NCI-H774 (cell line): ENCODE results near the gene COQ8B.
"Not testable (repeated sequence)": the region's sequence is repeated elsewhere in the genome, so short reads cannot be mapped to it uniquely, and the experiment has no call there.

Experiments used
- DNase-seq: peaks from one replicate; lab custom pipeline; 2025; lab: John Stamatoyannopoulos, UW

Gene COQ8B

DNA sequence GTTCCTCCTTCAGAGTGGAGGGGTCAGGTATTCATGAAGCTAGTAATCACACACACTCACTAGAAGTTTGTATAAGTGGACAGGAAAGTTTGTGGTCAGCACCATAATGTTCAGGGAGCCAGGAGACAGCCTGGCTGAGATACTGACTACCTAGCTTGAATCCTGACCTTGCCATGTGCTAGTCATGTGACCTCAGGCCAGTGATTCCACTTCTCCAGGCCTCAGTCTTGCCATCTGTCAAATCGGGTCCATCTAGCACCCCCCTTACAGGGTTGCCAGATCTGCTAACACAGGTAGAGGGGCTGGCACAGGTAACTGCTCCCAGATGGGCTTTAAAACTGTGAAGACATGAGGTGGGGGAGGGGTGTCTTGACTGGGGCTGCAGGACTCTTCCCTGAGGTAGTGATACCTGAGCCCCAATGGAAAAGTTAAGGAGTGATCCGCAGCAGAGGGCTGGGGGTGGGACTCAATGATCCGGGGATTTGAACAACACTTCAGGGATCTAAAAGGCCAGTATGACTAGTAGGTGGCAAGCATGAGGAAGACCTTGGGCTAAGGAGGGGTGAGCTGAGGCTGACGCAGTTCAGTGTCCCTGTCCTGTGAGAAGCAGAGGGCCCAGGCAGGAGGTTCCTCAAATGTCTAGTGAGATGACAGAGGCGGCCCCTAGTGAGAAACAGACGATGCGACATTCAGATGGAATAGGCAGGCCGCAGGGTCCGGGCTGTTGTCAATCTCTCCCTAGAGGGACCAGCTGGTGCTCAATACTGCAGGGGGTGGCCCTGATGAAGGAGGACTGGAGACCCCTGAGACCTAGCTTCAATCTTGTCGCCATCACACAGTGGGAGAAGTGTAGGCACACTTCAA lies 25.1 kb upstream of the COQ8B start:
- no peak for DNase-seq

GRCh38 chr19:40740747-40741146 lies 24.1 kb upstream of the COQ8B start:
- no peak for DNase-seq

GRCh38 chr19:40739871-40740703 lies 23.4 kb upstream of the COQ8B start:
- no peak for DNase-seq

DNA sequence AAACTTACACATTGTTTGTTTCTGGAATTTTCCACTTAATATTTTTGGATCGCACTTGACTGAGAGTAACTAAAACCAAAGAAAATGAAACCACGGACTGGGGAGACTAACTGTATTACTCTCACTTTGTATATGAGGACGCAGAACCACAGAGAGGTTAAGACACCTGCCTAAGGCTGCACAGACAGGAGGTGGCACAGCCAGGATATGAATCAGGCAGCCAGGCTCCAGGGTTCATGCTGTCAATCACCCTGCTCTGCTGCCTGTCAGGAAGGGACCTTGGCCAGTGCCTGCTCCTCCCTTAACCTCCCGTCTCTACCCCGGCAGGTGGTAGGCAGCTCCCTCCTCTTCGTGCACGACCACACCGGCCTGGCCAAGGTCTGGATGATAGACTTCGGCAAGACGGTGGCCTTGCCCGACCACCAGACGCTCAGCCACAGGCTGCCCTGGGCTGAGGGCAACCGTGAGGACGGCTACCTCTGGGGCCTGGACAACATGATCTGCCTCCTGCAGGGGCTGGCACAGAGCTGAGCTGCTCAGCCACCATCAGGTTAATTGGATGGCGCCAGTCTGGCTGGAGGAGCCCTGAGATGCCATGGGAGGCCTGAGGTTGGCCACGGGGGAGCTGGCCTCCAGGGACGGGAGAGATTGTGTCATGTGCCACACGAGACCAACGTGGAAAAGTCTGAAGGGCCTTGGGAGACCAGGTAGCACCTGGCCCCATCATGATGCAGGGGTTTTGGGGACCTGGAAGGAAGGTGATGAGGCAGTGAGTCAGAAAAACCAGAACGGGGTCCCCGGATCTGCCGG lies 22.5 kb upstream of the COQ8B start:
- DNase-seq: no peak

GRCh38 chr19:40737102-40737644 lies 20.5 kb upstream of the COQ8B start:
- no peak for DNase-seq

DNA sequence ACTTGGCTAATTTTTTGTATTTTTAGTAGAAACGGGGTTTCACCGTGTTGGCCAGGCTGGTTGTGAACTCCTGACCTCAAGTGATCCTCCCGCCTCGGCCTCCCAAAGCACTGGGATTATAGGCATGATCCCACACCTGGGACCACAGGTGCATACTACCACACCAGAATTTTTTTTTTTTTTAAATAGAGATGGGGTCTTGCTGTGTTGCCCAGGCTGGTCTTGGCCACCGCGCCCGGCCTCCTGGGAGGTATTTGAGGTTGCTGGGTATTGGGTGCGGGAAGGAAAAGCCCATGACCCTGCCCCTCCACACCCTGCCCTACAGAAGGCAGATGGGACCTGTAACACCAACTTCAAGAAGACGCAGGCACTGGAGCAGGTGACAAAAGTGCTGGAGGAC lies 20.0 kb upstream of the COQ8B start:
- DNase-seq: no peak

GRCh38 chr19:40735013-40735771 lies 18.5 kb upstream of the COQ8B start:
- DNase-seq: no peak

- DNase-seq: no peak
Observed at GRCh38 chr19:40733149-40733548, 16.5 kb upstream of the COQ8B start.

DNA sequence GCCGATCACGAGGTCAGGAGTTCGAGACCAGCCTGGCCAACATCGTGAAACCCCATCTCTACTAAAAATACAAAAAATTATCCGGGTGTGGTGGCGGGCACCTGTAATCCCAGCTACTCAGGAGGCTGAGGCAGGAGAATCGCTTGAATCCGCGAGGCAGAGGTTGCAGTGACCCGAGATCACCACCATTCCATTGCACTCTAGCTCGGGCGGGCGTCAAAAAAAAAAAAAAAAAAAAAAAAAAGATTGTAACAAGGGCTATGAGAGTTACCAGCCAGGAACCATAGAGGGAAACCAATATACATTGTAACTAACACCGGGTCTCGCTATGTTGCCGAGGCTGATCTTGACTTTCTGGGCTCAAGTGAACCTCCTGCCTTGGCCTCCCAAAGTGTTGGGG lies 15.6 kb upstream of the COQ8B start:
- DNase-seq: not testable (repeated sequence)

GRCh38 chr19:40730065-40730464 lies 13.4 kb upstream of the COQ8B start:
- DNase-seq: not testable (repeated sequence)

DNA sequence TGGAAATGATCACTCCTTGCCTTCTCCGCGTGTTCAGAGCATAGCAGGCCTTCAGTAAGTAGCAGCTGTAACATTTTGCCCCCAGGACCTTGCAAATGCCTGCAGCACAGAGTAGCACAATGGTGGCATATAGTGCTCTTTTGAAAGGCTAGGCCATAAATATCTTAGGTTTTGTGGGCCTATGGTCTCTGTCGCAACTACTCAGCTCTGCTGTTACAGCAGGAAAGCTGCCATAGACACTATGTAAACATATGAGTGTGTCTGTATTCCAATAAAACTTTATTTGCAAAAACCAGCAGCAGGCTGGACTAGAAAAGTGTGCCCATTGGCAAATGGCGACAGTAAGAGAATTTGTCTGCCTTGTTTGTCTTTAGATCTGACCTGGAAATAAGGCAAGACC lies 9.6 kb upstream of the COQ8B start:
- no peak for DNase-seq

DNA sequence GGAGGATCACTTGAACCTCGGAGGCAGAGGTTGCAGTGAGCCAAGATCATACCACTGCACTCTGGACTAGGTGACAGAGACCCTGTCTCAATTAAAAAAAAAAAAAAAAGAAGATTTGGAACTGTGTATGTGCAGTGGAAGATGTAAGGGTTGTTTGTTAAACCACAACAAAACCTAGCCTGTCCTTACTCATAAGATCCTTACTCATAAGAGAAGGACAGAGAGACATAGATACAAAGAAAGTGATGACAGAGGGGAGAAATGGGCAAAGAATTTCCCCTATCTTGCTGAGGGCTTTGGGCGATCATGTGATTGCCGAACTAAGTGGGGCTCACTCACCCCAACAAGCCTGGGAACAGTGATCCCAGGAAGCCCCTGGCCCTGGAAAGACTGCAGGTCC lies 8.2 kb upstream of the COQ8B start:
- no peak for DNase-seq

DNA sequence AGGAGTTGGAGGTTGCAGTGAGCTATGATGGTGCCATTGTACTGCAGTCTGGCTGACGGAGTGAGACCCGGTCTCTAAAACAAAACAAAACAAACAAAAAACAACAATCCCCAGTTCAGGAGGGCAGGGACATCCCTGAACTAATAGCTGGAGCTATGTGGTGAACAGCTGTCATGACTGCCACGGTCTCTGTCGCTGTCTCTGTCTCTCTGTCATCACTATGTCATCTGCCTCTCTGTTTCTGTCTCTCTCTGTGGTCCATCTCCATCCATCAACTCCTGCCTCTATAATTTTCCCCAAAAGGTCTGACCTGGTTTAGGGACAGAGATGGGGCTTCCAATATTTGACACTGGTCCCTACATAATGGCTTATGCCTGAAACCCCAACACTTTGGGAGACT lies 7.6 kb upstream of the COQ8B start:
- DNase-seq: no peak

- no peak for DNase-seq
Observed at GRCh38 chr19:40723661-40724254, 7.1 kb upstream of the COQ8B start.

GRCh38 chr19:40721936-40722661 lies 5.4 kb upstream of the COQ8B start:
- no peak for DNase-seq

GRCh38 chr19:40721140-40721486 lies 4.4 kb upstream of the COQ8B start:
- DNase-seq: no peak

- DNase-seq: no peak
Observed at GRCh38 chr19:40719414-40719894, 2.8 kb upstream of the COQ8B start.

- DNase-seq: no peak
Observed at GRCh38 chr19:40718774-40719391, 2.2 kb upstream of the COQ8B start.

DNA sequence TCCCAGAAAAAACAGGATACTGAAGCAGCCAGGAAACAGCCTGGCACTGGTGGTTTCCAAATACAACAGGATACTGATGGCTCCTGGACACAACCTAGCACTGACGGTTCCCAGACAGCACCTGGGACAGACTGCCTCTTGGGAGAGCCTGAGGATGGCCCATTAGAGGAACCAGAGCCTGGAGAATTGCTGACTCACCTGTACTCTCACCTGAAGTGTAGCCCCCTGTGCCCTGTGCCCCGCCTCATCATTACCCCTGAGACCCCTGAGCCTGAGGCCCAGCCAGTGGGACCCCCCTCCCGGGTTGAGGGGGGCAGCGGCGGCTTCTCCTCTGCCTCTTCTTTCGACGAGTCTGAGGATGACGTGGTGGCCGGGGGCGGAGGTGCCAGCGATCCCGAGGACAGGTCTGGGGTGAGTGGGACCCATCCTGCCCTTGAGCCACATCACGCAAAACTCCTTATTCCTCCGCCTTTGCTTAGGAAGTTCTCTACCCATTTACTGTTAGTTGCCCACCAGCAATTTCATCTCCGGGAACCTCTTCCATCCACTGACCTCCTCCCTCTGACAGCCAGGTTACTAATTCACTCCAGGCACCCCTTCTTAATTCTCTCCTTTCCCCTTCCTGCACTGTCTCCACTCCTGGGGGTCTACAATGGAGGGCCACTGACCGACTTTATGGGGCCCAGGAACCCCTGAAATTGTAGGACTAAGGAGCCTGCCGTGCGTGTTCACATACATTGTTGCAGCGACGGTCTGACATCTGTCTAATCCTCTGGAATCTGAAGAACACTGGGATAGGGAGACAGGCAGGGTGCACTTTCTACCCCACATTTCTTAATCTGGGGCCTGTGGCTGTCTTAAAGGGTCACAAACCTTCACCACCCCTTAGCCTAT lies 1.4 kb upstream of the COQ8B start:
- DNase-seq: no peak
